HL-60/S4 treated with retinoic acid at 250 ng/mL for 4 days and 3 days (cell line): Measurements from ENCODE around the gene NBPF1.

Experiments
- in situ Hi-C: fragments of 300-500 bp; cut with MboI; formaldehyde crosslinking; loops from 2 replicates; pipeline ENCODE4 v1.7.0; 2022; ENCODE audit warnings: low sequenced_read_pairs

Gene NBPF1

GRCh38 chr1:16520435-16521287 lies 92.7 kb downstream of the NBPF1 start:
- in situ Hi-C loops, result loop anchor here (25.0 kb wide), 1 partner anchor 92 kb away; the partner anchor contains the start of gene NBPF1

- in situ Hi-C loops, result loop anchor here (25.0 kb wide), 1 partner anchor 93 kb away; the partner anchor contains the start of gene NBPF1
Measured at GRCh38 chr1:16519255-16519951, 94.0 kb downstream of the NBPF1 start.

GRCh38 chr1:16518913-16519254 lies 94.5 kb downstream of the NBPF1 start:
- in situ Hi-C loops, result loop anchor here (25.0 kb wide), 1 partner anchor 93 kb away; the partner anchor contains the start of gene NBPF1

- in situ Hi-C loops, result loop anchor here (25.0 kb wide), 1 partner anchor 95 kb away; the partner anchor contains the start of gene NBPF1
Measured at GRCh38 chr1:16516694-16517410, 96.5 kb downstream of the NBPF1 start.

GRCh38 chr1:16514107-16515055 lies 99.0 kb downstream of the NBPF1 start, which contains the start of gene RNU1-1:
TSS of gene RNU1-1 (minus strand) at chr1:16514285.
- in situ Hi-C loops, result loop anchor here (25.0 kb wide), 1 partner anchor 98 kb away; the partner anchor contains the start of gene NBPF1

GRCh38 chr1:16513412-16514106 lies 99.8 kb downstream of the NBPF1 start:
- in situ Hi-C loops, result loop anchor here (25.0 kb wide), 1 partner anchor 99 kb away; the partner anchor contains the start of gene NBPF1

- in situ Hi-C loops, result loop anchor here (25.0 kb wide), 1 partner anchor 99 kb away; the partner anchor contains the start of gene NBPF1
Measured at GRCh38 chr1:16512624-16513411, 100.5 kb downstream of the NBPF1 start.
